Heart left ventricle (tissue), 13 donors: ENCODE measurements around the gene BICC1.

Source experiments
- POLR2A ChIP-seq, 2 donors: fragments of 450-650 bp; IDR thresholded peaks; one replicate each; pipeline ENCODE4 v1.6.1; 2017; ENCODE audit warnings: antibody characterized with exemption in 2 of 2, mild to moderate bottlenecking in 2 of 2, moderate library complexity in 2 of 2
- TF ChIP-seq, protein P1 (sequence below), 12 donors: fragments of 200-600 bp; sonication (generic) in 4 of 12; IDR thresholded peaks; one replicate each; pipeline versions ENCODE4 v1.5.0 to v1.8.0; 2018 to 2022; ENCODE audit warnings: antibody characterized with exemption in 12 of 12, mild to moderate bottlenecking in 5 of 12
- donor health status: ischemic (EF 13 %, LVEDD 7.1; RV severe dilation, severe dysfunction).
- donor health status: DM: no; HTN: yes; CAD: no.
- donor health status: DM: no; HTN: no; CAD: no.
- donor health status: ischemic (EF 25% LVEDD 6.9; RV normal size, moderate dysfunction).
- donor health status: ischemic (EF 25% LVEDD 5.7; RV mildly dilated, moderate dysfunction).
- donor health status: ischemic (EF 35%, LVEDD 5.7; RV mildly dilated, moderate dysfunction).
- donor health status: nonischemic (EF 11% LVEDD 7.7; RV severe dilation, severe dysfunction).
- donor health status: DM: yes; HTN: yes; CAD: no.
- donor health status: PGD.
- donor health status: ischemic (EF 29% LVEDD 5.4; RV normal size, mild dysfunction).
- donor health status: nonischemic (EF 23%, LVEDD 6.1; RV moderate dilation, normal function).

DNA sequence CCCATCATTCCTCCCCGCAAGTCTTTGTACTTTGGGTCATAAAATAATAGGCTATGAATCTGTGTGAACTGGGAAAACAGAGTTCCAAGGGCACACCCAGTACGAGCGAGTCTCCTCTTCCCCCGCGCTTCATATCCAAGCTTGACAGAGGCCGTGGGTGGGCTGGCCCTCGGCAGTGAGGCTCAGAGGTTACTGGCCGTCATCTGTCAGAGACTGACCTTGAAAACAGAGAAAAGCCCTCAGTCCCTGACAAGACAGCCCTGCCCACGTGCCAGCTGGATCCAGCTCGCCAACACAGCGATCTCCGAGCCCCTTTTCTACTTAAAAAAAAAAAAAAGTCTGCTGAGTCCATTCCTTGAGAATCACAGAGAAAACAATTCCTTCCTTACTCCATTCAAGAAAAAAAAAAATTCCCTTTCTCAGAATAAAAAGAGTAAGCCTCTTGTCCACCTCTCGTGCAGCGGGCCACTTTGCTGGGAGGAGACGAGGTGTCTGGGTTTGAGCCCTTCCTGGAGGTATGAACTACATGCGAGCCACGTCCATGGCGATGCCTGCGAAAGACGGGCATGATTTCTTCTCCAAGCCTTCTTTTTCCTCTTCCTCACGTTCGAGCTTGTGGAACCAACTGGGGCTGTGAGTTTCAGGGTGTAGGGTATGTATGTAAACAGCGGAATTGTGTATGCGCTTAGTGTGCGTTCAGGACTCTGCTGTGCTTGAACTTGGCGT lies 744 bp upstream of the BICC1 start:
- TF ChIP-seq, protein P1, sequence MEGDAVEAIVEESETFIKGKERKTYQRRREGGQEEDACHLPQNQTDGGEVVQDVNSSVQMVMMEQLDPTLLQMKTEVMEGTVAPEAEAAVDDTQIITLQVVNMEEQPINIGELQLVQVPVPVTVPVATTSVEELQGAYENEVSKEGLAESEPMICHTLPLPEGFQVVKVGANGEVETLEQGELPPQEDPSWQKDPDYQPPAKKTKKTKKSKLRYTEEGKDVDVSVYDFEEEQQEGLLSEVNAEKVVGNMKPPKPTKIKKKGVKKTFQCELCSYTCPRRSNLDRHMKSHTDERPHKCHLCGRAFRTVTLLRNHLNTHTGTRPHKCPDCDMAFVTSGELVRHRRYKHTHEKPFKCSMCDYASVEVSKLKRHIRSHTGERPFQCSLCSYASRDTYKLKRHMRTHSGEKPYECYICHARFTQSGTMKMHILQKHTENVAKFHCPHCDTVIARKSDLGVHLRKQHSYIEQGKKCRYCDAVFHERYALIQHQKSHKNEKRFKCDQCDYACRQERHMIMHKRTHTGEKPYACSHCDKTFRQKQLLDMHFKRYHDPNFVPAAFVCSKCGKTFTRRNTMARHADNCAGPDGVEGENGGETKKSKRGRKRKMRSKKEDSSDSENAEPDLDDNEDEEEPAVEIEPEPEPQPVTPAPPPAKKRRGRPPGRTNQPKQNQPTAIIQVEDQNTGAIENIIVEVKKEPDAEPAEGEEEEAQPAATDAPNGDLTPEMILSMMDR (IDR thresholded peaks at IDR 0.05), result no peak
- TF ChIP-seq POLR2A (IDR thresholded peaks at IDR 0.05), result no peak
